ENCODE data around the gene SP5. TPM values are rescaled to one million over a fixed set of nuclear protein-coding genes. Genes with fewer than 3 reads are reported as not detected.
"Not testable (repeated sequence)": the region's sequence is repeated elsewhere in the genome, so short reads cannot be mapped to it uniquely, and the experiment has no call there.

The SP5 gene
- total RNA-seq, 4 donors from 2014 or later, result 0.32 to 0.63 TPM; not detected in 2

DNA sequence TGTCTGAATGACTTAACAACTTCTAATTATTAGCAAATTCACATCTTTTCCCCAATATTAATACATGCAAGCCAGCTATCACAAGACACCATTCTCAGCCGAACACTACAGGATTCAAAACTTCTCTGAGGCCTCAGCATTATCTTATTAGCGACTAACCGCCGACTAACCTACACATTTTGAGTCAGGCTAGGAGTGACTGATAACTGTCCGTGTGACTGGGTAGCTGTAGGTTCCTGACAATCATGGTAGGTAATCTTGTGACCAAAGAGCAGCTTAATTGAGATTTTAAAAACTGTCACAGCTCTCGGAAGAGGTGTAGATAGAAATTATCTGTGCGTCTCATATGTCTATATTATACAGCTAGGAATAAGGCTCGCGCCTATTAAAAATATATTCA is 44.1 kb upstream of the SP5 start:
- Histone ChIP-seq H3K9me3 (no peaks in the 10 kb centered on the region), H3K27ac (replicated peaks in 1 of 4) (no peak overlapping the region), H3K4me1 (no peaks in the 10 kb centered on the region), H3K36me3 (no peaks in the 10 kb centered on the region), H3K27me3 (no peaks in the 10 kb centered on the region), H3K4me3 (no peak overlapping the region)
- intact Hi-C loops (cut with DNase I), result no loop called here
- WGBS, result 86% methylated on average over 9 of the region's 9 CpGs
- TF ChIP-seq, protein P1, sequence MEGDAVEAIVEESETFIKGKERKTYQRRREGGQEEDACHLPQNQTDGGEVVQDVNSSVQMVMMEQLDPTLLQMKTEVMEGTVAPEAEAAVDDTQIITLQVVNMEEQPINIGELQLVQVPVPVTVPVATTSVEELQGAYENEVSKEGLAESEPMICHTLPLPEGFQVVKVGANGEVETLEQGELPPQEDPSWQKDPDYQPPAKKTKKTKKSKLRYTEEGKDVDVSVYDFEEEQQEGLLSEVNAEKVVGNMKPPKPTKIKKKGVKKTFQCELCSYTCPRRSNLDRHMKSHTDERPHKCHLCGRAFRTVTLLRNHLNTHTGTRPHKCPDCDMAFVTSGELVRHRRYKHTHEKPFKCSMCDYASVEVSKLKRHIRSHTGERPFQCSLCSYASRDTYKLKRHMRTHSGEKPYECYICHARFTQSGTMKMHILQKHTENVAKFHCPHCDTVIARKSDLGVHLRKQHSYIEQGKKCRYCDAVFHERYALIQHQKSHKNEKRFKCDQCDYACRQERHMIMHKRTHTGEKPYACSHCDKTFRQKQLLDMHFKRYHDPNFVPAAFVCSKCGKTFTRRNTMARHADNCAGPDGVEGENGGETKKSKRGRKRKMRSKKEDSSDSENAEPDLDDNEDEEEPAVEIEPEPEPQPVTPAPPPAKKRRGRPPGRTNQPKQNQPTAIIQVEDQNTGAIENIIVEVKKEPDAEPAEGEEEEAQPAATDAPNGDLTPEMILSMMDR (IDR thresholded peaks at IDR 0.05), result no peak
- TF ChIP-seq POLR2A (IDR thresholded peaks at IDR 0.05; ENCODE audit: low read depth) (no peak), POLR2AphosphoS5 (IDR thresholded peaks at IDR 0.05) (no peak), EP300 (IDR thresholded peaks at IDR 0.05) (no peak)
- DNase-seq (ENCODE audit: extremely low spot score), result no peak

DNA sequence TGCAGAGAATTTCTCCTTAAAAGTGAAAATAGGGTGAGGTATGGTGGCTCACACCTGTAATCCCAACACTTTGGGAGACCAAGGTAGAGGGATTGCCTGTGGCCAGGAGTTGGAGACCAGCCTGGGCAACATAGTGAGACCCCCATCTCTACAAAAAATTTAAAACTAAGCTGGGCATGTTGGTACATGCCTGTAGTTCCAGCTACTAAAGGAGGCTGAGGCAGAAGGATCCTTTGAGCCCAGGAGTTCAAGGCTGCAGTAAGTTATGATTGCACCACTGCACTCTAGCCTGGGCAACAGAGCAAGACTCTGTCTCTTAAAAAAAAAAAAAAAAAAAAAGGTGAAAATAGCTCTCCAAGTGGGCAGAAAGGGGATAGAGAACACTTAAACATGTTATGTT is 40.9 kb upstream of the SP5 start:
- H3K4me3 ChIP-seq; intact Hi-C loops (cut with DNase I); DNase-seq (ENCODE audit: extremely low spot score); H3K27me3 ChIP-seq; H3K9me3 ChIP-seq; H3K4me1 ChIP-seq; H3K27ac ChIP-seq (replicated peaks in 1 of 4); H3K36me3 ChIP-seq: not testable (repeated sequence)

DNA sequence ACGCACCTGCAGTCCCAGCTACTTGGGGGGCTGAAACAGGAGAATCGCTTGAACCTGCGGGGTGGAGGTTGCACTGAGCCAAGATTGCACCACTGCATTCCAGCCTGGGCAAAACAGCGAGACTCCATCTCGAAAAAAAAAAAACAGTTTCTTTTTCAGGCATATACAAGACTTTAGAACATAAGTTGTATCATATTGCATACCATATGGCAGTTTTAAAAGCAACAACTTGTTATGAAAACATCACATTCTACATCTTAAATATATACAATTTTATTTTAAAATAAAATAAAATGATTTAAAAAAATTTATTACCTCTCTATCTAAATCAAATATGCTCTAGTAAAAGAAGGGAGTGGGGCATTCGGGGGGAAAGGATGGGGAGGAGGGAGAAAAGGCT is 39.4 kb upstream of the SP5 start:
- Histone ChIP-seq H3K9me3 (no peaks in the 10 kb centered on the region), H3K27me3 (no peaks in the 10 kb centered on the region), H3K4me1 (peaks cover 0 to 7% (median 0%) of the 10 kb centered on the region in 4 donors), H3K27ac (replicated peaks in 1 of 4) (no peak overlapping the region), H3K4me3 (no peak overlapping the region), H3K36me3 (no peaks in the 10 kb centered on the region)
- DNase-seq (ENCODE audit: extremely low spot score), result no peak
- TF ChIP-seq, protein P1 (IDR thresholded peaks at IDR 0.05), result no peak
- TF ChIP-seq POLR2A (IDR thresholded peaks at IDR 0.05; ENCODE audit: low read depth) (no peak), EP300 (IDR thresholded peaks at IDR 0.05) (no peak), POLR2AphosphoS5 (IDR thresholded peaks at IDR 0.05) (no peak)
- intact Hi-C loops (cut with DNase I), result no loop called here
- WGBS, result 88% methylated on average over 6 of the region's 6 CpGs

DNA sequence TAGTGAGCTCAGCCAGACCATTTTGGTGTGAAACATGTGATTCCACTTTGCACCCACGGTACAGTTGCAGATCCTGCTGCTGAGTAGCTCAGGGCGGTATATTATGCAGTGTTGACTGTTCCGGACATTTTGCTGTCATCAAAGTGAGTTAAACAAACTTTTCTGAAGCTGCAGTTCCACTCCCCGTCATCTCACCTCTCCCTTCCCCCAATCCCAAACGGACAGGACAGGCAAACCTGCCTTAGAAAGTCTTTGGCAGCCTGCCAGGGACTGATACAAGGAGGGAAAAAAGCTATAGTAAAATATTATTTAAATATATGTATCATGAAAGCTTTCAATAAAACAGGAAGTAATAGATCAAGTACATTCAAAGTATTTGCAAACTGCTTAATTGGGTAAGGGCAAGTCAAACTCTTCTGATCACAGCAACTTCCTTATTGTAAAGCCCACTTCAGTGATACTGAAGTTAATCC is 35.5 kb upstream of the SP5 start:
- peaks cover 0 to 7% (median 0%) of the 10 kb centered on the region in 4 donors for H3K4me1 ChIP-seq
- no peaks in the 10 kb centered on the region for H3K36me3 ChIP-seq
- H3K9me3 ChIP-seq, result no peaks in the 10 kb centered on the region
- H3K27ac ChIP-seq (replicated peaks in 1 of 4), result no peak overlapping the region
- H3K4me3 ChIP-seq, result no peak overlapping the region
- WGBS, result 53% methylated on average over 5 of the region's 5 CpGs
- no peak for DNase-seq (ENCODE audit: extremely low spot score)
- intact Hi-C loops (cut with DNase I), result no loop called here
- no peaks in the 10 kb centered on the region for H3K27me3 ChIP-seq
- TF ChIP-seq, protein P1 (IDR thresholded peaks at IDR 0.05), result no peak
- no peak for TF ChIP-seq POLR2A (IDR thresholded peaks at IDR 0.05; ENCODE audit: low read depth)

DNA sequence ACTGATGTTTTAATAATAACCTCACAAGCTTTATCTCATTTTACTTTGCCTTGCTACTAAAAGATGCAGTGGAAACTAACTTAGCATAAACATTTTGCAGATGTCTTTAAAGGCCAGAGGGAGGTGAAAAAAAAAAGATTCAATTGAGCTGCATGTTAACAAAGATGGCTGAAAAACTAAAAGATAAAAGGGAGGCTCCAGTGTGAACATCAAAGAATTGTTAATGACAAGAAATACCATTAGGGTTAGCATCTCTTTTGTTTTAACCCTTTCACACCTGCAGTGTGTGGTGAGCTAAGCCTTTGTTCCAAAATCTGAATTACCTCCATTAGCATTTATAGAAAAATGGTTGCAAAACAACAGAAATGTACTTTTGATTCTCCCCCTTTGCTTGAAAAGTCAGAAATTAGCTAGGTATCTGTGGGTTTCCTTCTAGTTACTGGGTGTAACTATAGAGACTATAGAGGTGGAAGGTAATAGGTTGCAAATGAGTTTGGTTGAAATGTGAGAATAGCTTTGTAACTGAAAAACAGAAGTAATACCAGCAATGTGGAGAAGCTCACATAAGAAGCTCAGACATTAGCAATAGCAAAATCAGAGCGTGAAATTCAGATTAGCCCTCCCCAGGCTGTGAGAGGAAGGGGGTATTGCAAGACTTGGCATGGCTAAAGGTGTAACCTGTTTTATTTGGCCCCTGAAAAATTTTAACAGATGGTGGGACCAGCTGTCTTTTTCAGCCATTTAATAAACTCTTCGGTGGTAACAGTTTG is 34.8 kb upstream of the SP5 start:
- H3K27ac ChIP-seq (replicated peaks in 1 of 4), result no peak overlapping the region
- H3K9me3 ChIP-seq, result no peaks in the 10 kb centered on the region
- TF ChIP-seq, protein P1 (IDR thresholded peaks at IDR 0.05), result no peak
- no peak for TF ChIP-seq POLR2A (IDR thresholded peaks at IDR 0.05; ENCODE audit: low read depth)
- TF ChIP-seq EP300 (IDR thresholded peaks at IDR 0.05), result no peak
- no peak for TF ChIP-seq POLR2AphosphoS5 (IDR thresholded peaks at IDR 0.05)
- no peak overlapping the region for H3K4me3 ChIP-seq
- H3K27me3 ChIP-seq, result no peaks in the 10 kb centered on the region
- intact Hi-C loops (cut with DNase I), result no loop called here
- 74% methylated on average over 2 of the region's 2 CpGs for WGBS
- peaks cover 0 to 7% (median 0%) of the 10 kb centered on the region in 4 donors for H3K4me1 ChIP-seq
- no peak for DNase-seq (ENCODE audit: extremely low spot score)
- no peaks in the 10 kb centered on the region for H3K36me3 ChIP-seq

Measured in esophagus muscularis mucosa (tissue), 4 donors.